CD4-positive, alpha-beta T cell treated with Interleukin-17A for 1 hour (primary cell): Measurements from ENCODE around the gene CPNE6.

ENCODE experiments used
- DNase-seq: peaks from one replicate; pipeline ENCODE4 v3.0.0-alpha.2; 2020

The CPNE6 gene

DNA sequence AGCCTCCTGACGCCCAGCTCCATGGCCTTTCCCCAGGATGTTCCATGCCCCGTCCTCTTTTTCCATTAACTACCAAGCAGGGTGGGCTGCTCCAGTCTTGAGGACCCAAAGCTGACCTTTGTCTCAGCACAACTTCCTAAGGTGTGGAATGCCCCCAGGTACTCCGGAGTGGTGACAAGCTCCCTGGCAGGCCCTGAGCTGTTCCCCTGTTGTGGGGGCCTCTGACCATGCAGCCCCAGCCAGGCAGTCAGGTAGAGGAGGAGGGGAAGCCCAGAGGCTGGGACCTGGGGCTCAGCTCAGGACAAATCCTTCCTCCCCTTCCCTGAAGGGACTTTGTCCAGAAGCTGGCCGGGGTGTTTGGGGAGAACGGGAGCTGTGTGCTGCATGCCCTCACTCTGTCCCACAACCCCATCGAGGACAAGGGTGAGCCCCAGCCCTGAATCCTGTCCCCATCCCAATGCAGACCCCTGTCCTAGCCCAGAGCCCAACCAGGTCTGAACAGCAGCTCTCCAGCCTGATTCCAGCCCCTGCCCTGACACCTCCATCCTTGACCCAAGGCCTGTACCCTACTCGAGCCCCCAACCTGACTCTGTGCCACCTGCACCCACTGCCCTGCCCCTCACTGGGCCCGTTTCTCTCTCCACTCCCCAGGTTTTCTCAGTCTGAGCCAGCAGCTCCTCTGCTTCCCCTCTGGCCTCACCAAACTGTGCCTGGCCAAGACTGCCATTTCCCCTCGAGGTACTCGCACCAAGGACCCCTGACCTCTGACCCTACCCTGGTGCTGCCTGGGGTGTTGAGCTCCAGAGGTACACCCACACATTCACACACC is 15.2 kb upstream of the CPNE6 start:
- no peak for DNase-seq

DNA sequence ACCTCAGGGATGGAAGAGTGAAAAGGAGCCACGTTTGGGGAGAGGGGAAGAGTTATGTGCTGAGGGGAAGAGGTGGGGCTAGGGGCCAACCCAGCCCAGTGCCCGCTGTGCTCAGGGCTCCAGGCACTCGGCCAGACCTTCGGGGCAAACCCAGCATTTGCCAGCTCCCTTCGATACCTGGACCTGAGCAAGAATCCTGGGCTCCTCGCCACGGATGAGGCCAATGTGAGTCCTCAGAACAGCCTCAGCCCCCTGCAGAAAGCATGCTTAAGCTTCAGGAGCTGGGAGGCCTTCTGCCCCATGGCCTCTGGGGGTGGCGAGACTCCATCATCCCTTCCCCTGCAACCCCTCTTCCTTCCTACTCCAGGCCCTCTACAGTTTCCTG is 14.6 kb upstream of the CPNE6 start:
- no peak for DNase-seq

DNA sequence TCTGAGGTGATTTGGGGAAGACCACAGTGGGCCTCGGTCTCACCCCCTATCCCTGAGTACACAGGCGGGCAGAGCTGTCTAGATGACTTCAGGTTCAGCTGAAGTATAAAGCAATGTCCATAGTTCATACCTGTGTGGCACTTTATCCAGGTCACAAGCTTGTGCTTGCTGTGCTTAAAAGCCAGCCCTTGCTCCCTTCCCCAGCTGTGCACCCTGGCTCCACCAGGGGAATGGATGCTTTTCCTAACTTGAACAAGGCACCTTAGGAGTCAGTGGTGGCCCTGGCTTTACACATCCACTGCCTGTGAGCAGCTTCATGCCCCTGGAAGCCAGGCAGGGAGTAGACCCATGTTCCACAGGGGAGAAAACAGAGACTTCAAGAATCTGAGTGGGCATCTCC is 14.1 kb upstream of the CPNE6 start:
- DNase-seq: no peak

DNA sequence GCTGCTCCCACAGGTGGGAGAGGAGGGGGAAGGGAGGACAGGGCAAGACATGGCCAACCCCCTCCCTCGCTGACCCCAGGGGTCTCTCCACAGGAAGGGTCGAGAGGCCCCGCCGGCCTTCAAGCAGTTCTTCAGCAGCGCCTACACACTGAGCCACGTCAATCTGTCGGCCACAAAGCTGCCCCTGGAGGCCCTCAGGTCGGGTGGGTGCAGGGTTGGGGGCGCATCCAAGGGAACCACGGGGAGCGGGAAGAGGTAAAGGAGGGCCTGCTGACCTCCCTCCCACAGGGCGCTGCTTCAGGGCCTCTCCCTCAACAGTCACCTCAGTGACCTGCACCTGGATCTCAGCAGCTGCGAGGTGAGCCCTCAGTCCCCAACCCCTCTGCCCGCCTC is 13.5 kb upstream of the CPNE6 start:
- no peak for DNase-seq

DNA sequence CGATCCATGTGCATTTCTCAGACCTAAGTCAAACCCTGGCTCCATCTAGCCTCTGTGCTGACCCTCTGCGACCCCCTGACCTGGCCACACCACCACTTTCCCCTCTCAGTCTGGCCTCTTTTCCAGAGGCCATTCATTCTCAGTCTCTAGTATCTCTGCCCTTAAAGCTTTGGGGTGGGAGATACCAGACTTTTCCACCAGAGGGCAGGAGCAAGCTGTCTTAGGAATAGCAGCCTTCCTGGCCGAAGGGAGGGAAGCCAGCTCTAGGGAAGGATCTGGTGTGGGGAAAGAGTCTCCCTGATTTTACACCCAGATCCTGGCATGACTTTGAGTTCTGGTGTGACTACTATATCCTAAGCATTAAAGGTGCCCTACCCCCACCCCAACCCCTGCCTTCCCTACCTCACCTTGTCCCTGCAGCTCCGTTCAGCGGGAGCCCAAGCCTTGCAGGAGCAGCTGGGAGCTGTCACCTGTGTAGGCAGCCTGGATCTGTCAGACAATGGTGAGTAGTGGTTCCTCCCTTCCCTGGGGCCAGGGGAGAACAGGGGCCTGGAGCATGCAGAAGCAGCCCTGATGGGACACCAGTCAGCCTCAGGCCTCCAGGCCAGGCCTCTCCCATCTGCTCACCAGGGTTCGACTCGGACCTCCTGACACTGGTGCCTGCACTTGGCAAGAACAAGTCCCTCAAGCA is 13.0 kb upstream of the CPNE6 start:
- DNase-seq: peak; percentile 81

DNA sequence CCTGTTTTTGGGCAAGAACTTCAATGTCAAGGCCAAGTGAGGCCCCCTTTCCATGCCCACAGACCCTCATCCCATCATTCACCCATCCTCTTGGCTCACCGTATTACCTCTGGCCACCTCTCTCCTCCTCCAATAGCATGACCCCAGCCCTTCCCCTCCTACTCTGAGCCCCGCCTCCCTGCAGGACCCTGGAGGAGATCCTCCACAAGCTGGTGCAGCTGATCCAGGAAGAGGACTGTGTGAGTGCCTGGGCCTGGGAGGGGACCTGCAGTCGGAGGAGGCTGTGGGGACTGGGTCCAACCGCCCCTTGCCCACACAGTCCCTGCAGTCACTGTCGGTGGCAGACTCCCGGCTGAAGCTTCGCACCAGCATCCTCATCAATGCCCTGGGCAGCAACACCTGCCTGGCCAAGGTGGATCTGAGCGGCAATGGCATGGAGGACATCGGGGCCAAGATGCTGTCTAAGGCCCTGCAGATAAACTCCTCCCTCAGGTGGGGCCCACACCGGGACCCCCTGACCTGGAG is 12.3 kb upstream of the CPNE6 start:
- no peak for DNase-seq

DNA sequence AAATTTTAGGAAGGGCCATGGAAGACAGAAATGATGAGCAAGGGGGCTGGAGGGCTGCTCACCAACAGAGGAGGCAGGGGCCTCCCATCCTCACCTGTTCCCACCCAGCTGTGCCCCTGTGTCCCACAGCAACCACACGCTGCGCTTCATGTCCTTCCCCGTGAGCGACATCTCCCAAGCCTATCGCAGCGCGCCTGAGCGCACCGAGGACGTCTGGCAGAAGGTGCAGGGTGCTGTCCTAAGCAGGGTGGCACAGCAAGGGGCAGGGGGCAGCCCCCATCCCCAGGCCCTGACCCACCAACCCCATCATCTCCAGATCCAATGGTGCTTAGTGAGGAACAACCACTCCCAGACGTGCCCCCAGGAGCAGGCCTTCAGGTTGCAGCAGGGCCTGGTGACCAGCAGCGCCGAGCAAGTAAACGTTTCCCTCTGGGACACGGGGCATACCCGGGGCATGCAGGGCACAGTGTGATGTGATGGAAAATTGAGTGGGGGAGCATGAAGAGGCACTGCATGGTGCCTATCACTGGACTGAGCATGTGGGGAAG is 11.4 kb upstream of the CPNE6 start:
- no peak for DNase-seq

DNA sequence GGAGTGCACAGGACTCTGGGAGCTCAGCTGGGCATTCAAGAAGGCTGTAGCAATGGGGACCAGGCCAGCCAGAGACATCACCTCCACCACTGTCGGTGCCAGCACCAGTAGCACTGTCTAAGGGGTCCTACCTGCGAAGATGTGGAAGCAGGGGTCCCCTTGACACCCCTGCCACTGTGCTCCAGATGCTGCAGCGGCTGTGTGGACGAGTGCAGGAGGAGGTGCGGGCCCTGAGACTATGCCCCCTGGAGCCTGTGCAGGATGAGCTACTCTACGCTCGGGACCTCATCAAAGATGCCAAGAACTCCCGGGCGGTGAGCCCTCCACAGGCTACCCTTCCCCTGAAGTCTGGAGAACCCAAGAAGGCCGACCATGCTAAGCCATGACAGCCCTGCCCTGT is 10.9 kb upstream of the CPNE6 start:
- no peak for DNase-seq

DNA sequence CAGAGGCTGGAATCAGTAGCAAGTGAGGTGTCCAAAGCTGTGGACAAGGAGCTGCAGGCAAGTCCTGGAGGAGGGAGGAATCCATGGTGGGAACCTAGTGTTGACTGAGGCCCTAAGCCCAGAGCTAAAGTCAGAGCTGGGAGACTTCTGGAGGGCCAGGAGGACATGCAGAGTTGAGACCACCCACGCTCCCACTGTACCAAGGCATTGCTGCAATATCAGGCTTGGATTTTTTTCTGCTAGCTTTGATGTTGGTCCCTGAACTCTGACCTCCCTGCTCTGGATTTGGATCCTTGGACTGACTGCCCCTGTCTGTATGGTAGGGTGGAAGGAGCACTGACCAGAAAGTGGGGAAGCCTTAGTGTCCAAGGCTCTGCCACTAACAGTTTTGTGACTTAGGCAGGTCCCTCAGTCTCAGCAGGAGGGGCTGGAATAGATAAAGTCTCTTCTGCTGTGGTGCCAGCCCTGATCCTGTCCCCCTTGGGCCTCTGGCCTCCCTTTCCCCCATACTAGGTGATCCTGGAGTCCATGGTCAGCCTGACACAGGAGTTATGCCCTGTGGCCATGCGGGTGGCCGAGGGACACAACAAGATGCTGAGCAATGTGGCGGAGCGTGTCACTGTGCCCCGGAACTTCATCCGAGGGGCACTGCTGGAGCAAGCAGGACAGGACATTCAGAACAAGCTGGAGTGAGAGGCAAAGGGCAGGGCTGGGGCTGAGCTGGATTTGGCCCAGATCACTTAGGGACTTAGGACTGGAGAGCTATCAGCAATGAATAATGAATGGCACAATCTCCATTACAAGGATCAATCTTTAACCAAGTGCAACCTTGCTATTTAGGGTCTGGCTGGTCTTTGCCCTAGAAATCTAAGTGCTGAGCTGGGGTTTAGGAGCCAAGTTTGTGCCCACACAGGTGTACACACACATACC is 10.1 kb upstream of the CPNE6 start:
- no peak for DNase-seq

DNA sequence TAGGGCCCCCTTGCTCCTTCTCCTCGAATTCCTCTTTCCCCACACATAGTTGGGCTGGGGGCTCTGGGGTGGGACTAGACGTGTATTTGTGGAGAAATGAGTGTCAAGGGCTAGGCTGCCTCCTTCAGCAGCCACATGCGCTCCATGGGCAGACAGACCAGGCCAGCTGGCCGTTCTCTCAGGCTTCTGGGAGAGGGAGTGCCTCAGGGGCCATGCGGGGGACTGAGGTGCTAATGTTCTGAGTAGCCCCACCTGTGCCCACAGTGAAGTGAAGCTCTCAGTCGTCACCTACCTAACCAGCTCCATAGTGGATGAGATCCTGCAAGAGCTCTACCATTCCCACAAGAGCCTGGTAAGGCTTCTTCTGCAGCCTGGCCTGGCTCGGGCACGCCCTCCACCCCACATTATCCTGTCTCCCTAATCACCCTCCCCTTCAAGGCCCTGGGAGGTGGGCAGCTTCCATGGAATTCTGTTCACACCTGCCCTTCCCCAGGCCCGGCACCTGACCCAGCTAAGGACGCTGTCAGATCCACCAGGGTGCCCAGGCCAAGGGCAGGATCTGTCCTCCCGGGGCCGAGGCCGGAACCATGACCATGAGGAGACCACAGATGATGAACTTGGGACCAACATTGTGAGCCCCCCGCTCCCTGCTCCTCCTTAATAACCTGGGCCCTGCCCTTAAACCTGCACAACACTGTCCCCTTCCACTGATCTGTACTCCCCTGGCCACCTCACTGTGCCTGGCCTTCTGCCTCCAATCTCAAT is 9.0 kb upstream of the CPNE6 start:
- no peak for DNase-seq

DNA sequence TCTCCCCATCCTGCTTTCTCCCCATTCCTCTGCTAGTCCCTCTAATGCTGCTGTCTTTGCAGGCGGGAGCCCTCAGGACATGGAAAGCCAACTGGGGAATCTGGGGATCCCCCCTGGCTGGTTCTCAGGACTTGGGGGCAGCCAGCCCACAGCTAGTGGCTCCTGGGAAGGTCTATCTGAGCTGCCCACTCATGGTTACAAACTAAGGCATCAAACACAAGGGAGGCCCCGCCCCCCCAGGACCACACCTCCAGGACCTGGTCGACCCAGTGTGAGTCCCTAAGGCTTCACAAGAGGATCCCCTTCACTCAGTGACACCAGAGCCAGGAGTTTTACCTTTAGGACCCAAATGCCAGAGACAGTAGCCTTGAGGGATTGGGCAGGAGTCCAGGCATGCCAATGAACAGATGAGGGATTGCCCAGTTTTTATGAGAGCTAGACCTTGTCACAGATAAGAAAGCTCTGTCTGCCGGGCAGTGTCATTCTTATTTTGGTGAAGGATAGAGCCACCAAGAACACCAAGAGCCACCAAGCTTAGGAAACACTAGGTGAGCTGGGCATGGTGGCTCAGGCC is 8.0 kb upstream of the CPNE6 start:
- DNase-seq: no peak

DNA sequence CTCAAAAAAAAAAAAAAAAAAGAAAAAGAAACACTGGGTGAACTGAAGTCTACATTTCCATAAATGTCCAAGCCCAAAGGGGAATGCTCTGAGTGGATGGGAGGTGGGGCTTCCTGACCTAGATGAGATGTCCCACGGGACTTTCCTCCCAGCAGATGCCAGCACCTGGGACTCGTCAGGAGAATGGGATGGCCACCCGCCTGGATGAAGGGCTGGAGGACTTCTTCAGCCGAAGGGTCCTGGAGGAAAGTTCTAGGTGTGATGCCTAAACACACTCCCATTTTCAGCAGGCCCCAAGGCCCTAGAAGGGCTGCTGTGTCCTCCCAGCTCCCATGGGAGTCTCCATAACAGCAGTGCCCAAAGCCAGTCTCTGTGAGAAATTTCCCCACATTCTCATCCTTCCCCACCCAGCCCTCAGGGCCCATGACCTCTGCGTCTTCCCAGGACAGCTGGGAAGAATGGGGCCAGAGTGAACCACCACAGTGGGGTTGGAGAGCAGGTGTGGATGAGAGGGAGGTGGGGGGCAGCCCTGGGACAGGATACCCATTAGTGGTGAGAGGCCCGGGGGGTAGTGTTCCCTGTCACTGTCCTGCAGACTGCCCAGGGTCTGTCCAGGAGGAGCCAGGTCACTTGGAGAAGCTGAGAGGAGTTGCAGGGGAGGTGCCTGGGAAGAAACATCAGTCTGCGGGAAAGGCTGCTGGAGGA is 7.1 kb upstream of the CPNE6 start:
- DNase-seq: no peak

DNA sequence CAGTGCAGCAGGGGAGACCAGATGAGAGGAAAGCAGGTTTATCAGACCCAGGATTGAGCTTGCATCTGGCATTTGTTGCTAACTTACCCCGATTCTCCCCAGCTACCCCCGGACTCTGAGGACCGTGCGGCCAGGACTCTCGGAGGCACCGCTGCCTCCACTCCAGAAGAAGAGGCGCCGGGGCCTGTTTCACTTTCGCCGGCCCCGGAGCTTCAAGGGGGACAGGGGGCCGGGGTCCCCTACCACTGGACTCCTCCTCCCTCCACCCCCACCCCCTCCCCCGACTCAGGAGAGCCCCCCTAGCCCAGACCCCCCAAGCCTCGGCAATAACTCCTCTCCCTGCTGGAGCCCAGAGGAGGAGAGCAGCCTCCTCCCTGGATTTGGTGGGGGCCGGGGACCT is 6.5 kb upstream of the CPNE6 start:
- no peak for DNase-seq

DNA sequence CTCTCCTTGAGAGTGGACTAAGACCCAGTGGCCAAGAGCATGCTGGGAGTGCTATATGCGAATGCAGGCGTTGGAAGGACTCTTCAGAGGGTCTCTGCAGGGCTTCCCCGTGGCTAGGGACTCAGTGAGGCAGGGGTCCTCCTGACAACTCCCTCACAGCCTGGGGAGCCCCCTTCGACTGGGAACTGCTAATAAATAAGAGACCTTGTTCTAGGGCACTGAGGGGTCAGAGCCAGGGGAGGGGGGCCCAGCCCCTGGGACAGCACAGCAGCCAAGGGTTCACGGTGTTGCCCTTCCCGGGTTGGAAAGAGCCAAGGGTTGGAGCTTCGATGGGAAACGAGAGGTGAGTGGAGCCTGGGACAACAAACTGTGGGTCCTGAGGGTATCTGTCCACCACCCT is 6.0 kb upstream of the CPNE6 start:
- no peak for DNase-seq

DNA sequence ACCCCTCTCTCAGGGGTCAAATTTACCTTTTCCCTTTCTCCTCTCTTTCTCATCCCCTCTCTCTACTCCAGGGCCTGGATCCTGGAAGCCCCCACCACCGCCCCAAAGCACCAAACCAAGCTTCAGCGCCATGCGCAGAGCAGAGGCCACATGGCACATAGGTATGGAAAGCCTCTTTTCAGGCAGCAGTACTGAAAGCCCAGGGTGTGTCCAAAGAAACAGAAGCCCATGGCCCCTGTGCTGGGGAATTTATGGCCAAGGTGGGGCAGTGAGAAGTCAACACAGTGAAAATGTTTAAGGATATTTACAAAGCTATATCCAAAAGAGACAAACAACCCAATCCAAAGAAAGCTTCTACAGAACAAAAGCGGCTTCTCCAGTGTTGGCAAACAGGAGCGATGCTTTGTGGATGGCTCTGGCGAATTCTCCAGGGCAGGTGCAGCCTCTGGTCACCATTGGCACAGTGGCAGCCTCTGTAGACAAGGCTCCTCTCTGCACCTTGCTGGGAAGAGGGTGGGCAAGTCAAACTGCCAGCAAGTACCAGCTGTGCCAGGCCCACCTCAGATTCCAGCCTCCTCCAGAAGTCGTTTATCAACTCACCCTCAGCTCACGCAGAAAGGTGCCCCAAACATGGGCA is 4.7 kb upstream of the CPNE6 start:
- no peak for DNase-seq

DNA sequence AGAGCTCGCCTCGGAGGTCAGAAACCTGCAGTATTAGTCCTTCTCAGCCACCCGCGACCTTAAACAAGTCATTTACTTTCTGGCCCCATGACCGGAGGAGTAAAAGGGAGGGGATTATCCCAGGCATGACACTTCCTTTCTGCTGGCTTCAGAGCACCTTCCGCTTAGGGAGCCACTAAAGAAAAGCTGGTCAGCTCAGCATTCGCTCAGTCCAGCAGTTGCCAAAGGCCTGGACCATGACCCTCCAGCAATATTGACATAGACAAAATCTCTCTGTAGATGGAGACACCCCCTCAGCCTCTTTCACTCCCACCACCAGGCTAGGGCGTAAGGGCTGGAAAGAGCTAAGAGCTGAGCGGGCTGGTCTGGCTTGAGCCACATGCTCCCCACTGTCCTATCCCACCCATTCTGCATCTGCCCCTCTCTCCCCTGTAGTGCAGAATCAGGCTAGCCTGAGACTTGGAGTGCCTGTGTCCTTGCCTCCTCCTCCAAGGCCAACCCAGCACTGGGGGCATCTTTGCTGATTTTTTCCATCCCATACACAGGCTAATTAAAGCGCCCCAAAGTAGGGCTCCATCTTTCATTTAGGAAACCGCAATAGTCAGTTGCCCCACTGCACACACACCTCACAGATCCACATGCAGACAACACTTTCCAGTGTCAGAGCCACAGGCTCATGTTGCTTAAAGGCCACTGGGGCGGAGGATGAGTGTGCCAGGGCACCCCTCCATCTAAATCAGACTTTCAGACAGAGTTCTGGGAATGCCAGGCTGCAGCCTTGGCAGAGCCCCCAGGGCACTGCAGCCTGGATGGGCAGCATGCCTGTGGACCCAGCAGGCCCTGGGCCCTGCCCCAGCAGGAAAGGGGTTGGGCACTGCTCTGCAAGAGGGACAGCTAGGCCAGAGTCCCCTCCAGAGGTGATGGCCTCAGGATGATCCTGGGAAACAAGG is 4.0 kb upstream of the CPNE6 start:
- no peak for DNase-seq

DNA sequence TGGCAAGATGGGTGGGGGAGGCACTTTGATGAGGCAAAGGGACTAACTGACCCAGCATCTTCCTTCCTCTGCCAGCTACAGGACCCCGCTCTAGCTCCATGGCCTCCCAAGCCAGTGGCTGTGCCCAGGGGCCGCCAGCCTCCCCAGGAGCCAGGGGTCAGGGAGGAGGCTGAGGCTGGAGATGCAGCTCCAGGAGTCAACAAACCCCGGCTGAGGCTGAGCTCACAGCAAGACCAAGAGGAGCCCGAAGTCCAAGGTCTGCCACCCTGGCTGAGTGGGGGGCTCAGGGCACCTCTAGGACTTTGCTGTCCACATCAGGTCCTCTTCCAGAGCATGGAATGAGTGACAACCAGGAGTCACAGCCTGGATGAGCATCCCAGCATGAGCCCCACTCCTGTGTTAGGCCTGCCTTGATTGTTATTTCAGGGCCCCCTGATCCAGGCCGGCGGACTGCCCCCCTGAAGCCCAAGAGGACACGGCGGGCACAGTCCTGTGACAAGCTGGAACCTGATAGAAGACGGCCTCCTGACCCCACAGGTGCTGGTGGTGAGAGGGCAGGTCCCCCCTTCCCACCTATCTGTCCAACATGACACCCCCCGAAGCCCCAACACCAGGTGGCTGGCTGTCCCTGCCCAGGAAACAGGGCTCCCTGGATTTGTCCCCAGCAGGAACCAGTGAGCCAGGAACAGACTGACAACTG is 2.5 kb upstream of the CPNE6 start:
- DNase-seq: no peak

DNA sequence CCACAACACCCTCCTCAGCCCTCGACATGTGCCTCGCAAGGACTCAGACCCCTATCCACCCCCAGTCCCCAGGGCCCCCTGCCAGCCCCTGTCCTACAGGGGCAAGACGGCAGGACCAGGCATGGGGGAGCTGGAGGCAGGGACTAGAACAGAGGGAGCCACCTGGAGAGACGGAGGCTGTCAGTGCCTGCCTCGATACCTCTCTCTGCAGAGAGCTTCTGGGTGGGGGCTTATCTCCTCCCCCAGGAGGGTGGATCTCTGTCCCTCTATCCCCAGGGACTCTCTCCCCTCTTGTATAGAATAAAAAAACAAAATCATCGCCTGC is 2.0 kb upstream of the CPNE6 start:
- DNase-seq: no peak
